Stimulated activated naive CD8-positive, alpha-beta T cell treated with anti-CD3 and anti-CD28 coated beads, Interleukin-15, Interleukin-2, amounts not matched to agents 100 ng/mL and 50 ng/mL, for 24 hours (primary cell): ENCODE measurements around the gene CD81.

ENCODE experiments used
- H3K27ac Mint-ChIP-seq: one replicate; pipeline ENCODE4 v1.8.0; 2021; ENCODE audit warnings: mild to moderate bottlenecking, mixed read lengths
- H3K27me3 Mint-ChIP-seq: one replicate; pipeline ENCODE4 v1.8.0; 2021; ENCODE audit warnings: mixed read lengths
- H3K36me3 Mint-ChIP-seq: one replicate; pipeline ENCODE4 v1.8.0; 2021; ENCODE audit warnings: low read depth, mixed read lengths
- H3K4me1 Mint-ChIP-seq: one replicate; pipeline ENCODE4 v1.8.0; 2021; ENCODE audit warnings: low read depth, mixed read lengths
- H3K4me3 Mint-ChIP-seq: one replicate; pipeline ENCODE4 v1.8.0; 2021; ENCODE audit warnings: mild to moderate bottlenecking, mixed read lengths
- H3K9me3 Mint-ChIP-seq: one replicate; pipeline ENCODE4 v1.8.0; 2021; ENCODE audit warnings: mixed read lengths

CD81 gene

GRCh38 chr11:2387266-2387987 lies 10.3 kb downstream of the CD81 start:
- Mint-ChIP-seq H3K27ac (no peak overlapping the region), H3K27me3 (no peaks in the 10 kb centered on the region), H3K36me3 (no peaks in the 10 kb centered on the region), H3K4me3 (peak overlapping the region; percentile 7), H3K9me3 (no peaks in the 10 kb centered on the region), H3K4me1 (peaks cover 60% of the 10 kb centered on the region)

DNA sequence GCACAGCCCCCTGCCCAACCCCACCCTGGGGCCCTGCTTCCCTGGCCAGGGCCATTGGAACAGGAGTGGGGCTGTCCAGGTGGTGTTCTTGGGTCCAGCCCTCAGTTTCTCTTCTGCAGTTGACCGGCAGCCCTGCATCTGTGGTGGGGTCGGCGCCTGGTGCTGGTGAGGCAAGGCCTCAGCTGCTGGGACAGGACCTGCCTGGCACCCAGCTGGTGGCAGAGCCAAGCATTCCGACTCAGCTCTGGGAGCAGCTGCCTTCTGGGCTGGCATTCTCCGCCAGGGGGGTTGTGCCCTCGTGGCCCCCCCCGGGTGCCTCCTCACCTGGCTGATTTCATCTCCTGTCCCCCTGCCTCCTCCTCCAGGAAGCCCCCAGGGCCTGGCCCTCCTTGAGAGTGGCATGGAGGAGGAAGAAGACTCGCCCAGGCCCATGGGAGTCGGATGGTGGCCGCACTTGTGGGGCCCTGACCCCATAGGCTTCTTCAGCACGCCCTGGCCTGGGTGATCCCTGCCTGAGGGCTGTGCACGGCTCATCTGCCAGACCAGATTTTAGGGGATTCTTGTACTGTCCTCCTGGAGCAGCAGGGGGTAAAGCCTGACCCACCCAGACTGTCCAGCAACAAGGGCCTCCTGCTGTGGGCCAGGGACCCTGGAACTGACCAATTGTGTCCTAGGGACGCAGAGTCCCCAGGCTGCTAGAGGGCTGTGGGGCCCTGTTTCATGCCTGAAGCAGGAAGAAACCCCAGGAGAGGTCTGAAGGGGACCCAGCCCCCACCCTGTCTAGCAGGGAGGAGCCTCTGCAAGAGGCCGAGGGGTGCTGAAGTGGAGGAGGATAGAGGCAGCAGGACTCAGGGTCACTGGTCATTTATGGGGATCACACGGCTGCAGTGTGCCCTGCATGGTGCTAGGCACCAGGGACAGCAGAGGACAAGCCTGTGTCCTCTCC lies 11.6 kb downstream of the CD81 start:
- Mint-ChIP-seq H3K9me3 (no peaks in the 10 kb centered on the region), H3K27me3 (no peaks in the 10 kb centered on the region), H3K36me3 (no peaks in the 10 kb centered on the region), H3K4me3 (no peak overlapping the region), H3K27ac (no peak overlapping the region), H3K4me1 (peaks cover 60% of the 10 kb centered on the region)

- Mint-ChIP-seq H3K27ac (peak overlapping the region; percentile 36), H3K4me1 (peaks cover 56% of the 10 kb centered on the region), H3K9me3 (no peaks in the 10 kb centered on the region), H3K36me3 (no peaks in the 10 kb centered on the region), H3K27me3 (no peaks in the 10 kb centered on the region), H3K4me3 (no peak overlapping the region)
Measured at GRCh38 chr11:2389377-2390026, 12.4 kb downstream of the CD81 start.

- Mint-ChIP-seq H3K9me3 (no peaks in the 10 kb centered on the region), H3K4me3 (no peak overlapping the region), H3K36me3 (no peaks in the 10 kb centered on the region), H3K27ac (peak overlapping the region; percentile 36), H3K27me3 (no peaks in the 10 kb centered on the region), H3K4me1 (peaks cover 49% of the 10 kb centered on the region)
Measured at GRCh38 chr11:2390091-2390724, 13.1 kb downstream of the CD81 start.

- Mint-ChIP-seq H3K27ac (no peak overlapping the region), H3K36me3 (no peaks in the 10 kb centered on the region), H3K4me1 (peaks cover 44% of the 10 kb centered on the region), H3K9me3 (no peaks in the 10 kb centered on the region), H3K27me3 (no peaks in the 10 kb centered on the region), H3K4me3 (no peak overlapping the region)
Measured at GRCh38 chr11:2390725-2391151, 13.6 kb downstream of the CD81 start.

DNA sequence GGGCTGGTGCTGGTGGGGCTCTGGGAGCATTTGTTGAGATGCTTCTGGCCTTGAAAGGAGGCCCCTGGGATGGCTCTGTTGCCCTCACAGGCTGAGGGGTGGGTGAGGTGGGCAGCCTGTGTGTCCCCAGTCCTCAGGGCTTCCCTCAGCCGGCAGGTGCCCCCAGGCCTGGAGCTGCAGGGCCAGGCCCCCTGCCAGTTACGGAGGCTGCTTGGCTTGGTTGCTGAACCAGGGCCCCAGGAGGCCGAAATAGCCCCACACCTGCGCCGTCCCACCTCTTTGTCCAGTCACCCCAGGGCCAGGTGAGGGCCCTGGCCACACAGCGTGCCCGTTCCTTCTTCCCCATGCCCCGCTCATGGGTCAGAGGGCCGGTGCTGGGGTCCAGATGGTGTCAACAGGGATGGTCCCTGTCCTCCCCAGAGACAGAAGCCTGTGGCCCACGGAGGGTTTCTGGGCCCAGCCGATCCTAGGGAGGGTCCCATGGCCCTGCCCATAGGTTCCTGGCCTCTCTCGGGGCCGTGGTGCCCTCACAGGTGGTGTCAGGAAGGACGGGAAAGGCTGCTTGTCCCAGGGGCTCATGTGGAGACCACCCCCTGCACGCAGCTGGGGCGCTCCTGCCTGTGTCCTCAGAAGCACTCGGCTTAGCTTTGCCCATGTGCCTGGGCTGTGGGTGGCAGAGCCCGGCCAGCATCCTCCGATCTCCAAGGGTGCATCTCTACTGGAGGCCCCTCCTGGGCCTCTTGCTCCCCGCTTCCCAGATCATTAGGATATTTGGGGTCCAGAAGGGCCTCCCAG lies 14.3 kb downstream of the CD81 start:
- no peak overlapping the region for H3K4me3 Mint-ChIP-seq

GRCh38 chr11:2392241-2392959 lies 15.3 kb downstream of the CD81 start:
- no peaks in the 10 kb centered on the region for H3K9me3 Mint-ChIP-seq
- peaks cover 7% of the 10 kb centered on the region for H3K36me3 Mint-ChIP-seq
- H3K4me3 Mint-ChIP-seq, result no peak overlapping the region
- H3K27ac Mint-ChIP-seq, result no peak overlapping the region
- H3K4me1 Mint-ChIP-seq, result peaks cover 27% of the 10 kb centered on the region
- no peaks in the 10 kb centered on the region for H3K27me3 Mint-ChIP-seq

More for the DNA sequence above, 14.3 kb downstream of the CD81 start:
- Mint-ChIP-seq H3K4me1 (peaks cover 37% of the 10 kb centered on the region), H3K36me3 (no peaks in the 10 kb centered on the region), H3K9me3 (no peaks in the 10 kb centered on the region), H3K27ac (no peak overlapping the region), H3K27me3 (no peaks in the 10 kb centered on the region)

DNA sequence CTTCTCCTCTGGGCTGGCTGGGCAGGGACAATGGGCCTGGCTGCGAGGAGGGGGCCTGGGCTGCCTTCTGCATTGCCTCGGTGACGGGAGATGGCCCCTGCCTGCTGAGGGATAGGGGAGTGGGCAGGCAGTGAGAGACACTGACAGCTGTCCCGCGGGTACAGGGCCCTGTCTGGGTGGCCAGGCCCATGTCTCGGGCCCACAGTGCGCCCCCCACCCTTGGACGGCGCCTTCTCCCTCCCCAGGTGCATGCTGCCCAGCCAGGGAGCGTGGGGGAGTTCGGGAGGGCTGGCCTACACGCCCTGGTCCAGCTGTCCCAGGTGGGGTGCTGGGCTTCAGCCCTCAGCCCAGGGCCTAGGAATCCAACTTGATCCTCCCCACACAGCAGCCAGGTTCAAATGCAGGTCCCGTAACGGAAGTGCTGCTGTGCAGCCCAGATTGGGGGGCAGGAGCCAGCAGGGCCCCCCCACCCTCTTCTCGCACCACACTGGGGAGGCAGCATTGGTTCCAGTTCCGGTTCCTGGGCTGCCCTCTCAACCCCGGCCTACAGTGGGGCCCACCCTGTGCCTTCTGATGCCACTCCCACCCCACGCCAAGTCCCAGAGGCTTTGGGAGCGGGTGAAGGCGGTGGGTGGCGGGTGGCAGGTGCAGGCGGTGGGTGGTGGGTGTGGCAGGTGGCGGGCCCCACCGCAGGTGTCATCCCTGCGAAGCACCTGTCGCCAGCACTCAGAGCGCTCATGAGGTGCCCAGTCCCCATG lies 16.2 kb downstream of the CD81 start:
- Mint-ChIP-seq H3K27ac (no peak overlapping the region), H3K4me1 (peaks cover 22% of the 10 kb centered on the region), H3K36me3 (peaks cover 11% of the 10 kb centered on the region), H3K27me3 (no peaks in the 10 kb centered on the region), H3K4me3 (no peak overlapping the region), H3K9me3 (no peaks in the 10 kb centered on the region)

GRCh38 chr11:2393941-2394817 lies 17.1 kb downstream of the CD81 start:
- Mint-ChIP-seq H3K4me1 (peaks cover 19% of the 10 kb centered on the region), H3K27ac (no peak overlapping the region), H3K9me3 (no peaks in the 10 kb centered on the region)

GRCh38 chr11:2394818-2395105 lies 17.7 kb downstream of the CD81 start:
- peaks cover 15% of the 10 kb centered on the region for H3K4me1 Mint-ChIP-seq
- H3K36me3 Mint-ChIP-seq, result peaks cover 11% of the 10 kb centered on the region
- H3K27me3 Mint-ChIP-seq, result no peaks in the 10 kb centered on the region
- H3K9me3 Mint-ChIP-seq, result no peaks in the 10 kb centered on the region
- no peak overlapping the region for H3K4me3 Mint-ChIP-seq
- H3K27ac Mint-ChIP-seq, result no peak overlapping the region

More at GRCh38 chr11:2393941-2394817, 17.1 kb downstream of the CD81 start:
- H3K4me3 Mint-ChIP-seq, result no peak overlapping the region
- no peaks in the 10 kb centered on the region for H3K27me3 Mint-ChIP-seq
- H3K36me3 Mint-ChIP-seq, result peaks cover 11% of the 10 kb centered on the region

GRCh38 chr11:2395211-2395730 lies 18.2 kb downstream of the CD81 start:
- H3K27me3 Mint-ChIP-seq, result no peaks in the 10 kb centered on the region
- H3K27ac Mint-ChIP-seq, result no peak overlapping the region
- H3K9me3 Mint-ChIP-seq, result no peaks in the 10 kb centered on the region
- H3K4me1 Mint-ChIP-seq, result peaks cover 10% of the 10 kb centered on the region
- no peak overlapping the region for H3K4me3 Mint-ChIP-seq
- peaks cover 11% of the 10 kb centered on the region for H3K36me3 Mint-ChIP-seq

DNA sequence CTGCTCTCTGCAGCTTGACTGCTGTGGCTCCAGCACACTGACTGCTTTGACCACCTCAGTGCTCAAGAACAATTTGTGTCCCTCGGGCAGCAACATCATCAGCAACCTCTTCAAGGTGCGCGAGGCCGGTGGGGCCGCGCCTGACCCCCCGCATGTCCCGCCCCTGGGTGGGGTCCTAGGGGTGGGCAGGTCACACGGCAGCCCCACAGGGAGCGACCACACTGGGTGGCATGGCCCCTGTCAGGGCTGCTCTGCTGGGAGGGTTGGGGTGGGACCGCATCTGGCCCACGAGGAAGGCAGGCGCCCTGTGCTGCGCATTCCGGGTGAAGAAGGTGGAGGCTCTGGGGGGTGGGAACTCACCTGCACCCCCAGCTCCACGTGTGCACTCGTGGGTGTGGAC lies 18.7 kb downstream of the CD81 start:
- Mint-ChIP-seq H3K4me1 (peaks cover 4% of the 10 kb centered on the region), H3K4me3 (no peak overlapping the region), H3K27ac (no peak overlapping the region), H3K27me3 (no peaks in the 10 kb centered on the region), H3K9me3 (no peaks in the 10 kb centered on the region), H3K36me3 (peaks cover 11% of the 10 kb centered on the region)
